ENCODE measurements around the gene ZHX3.
"Not testable (repeated sequence)": the region's sequence is repeated elsewhere in the genome, so short reads cannot be mapped to it uniquely, and the experiment has no call there.

The ZHX3 gene

GRCh38 chr20:41336711-41337492 lies 19.4 kb upstream of the ZHX3 start:
- in situ Hi-C loops (cut with MboI; ENCODE audit: low pct_unique_long_range_greater_than_20kb, low sequenced_read_pairs) = no loop called here
- DNase-seq = no peak

GRCh38 chr20:41335591-41335990 lies 18.1 kb upstream of the ZHX3 start:
- DNase-seq = no peak
- in situ Hi-C loops (cut with MboI; ENCODE audit: low pct_unique_long_range_greater_than_20kb, low sequenced_read_pairs) = no loop called here

DNA sequence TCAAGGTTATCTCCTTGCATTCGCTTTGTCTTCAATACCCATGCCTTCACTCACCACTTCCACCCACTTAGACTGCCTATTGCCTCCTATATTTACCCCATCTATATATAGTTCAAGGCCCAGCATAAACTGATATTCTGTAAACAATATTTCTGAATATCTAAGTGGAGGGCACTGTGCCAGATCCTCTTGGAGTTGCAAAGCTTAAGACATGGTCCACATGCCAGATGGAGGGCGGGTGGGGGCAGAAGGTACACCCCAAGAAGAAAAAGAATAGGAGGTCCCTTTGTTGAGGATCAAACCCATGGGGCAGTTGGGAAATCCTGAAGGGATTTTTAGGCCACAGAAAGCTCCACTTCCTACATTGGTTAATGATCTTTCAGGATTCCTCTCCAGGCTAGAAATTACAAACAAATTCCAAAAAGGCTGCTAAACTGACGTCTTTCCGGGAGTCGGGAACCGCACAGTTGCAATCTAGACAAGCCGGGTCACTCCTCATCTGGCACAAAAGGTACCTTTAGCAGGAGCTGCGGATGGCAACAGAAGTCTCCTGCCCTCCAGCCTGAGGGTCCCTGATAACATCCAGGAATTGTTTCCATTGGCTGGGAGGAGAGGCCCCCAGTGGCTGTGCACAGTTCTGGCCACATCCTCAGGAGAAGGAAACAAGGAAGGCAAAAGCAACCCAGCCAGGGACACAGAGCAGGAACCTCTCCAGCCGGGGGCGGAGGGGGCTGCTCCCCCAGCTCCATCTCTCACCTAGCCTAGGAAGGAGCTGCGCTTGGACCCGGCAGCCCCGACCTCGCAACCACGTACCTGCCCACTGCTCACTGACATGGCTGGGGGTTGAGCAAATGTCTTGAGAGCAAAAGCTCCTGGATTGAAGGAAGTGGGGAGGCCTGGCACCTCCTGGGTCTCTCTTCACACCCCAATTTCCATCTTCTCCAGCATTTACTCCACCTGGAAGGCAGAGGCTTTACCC lies 17.2 kb upstream of the ZHX3 start:
- DNase-seq = no peak
- in situ Hi-C loops (cut with MboI; ENCODE audit: low pct_unique_long_range_greater_than_20kb, low sequenced_read_pairs) = no loop called here

- in situ Hi-C loops (cut with MboI; ENCODE audit: low pct_unique_long_range_greater_than_20kb, low sequenced_read_pairs) = no loop called here
- no peak for DNase-seq
Measured at GRCh38 chr20:41334036-41334435, 16.5 kb upstream of the ZHX3 start.

DNA sequence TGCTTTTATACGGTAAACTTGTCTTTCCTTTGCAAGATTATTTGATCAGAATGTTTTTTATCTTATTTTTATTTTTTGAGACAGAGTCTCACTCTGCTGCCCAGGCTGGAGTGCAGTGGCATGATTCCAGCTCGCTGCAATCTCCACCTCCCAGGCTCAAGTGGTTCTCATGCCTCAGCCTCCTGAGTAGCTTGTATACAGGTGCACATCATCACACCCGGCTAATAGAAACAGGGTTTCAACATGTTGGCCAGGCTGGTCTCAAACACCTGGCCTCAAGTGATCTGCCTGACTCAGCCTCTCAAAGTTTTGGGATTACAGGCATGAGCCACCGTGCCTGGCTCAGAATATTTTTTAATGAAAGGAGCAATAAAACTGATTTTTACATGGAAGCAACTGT lies 14.2 kb upstream of the ZHX3 start:
- DNase-seq = no peak
- in situ Hi-C loops (cut with MboI; ENCODE audit: low pct_unique_long_range_greater_than_20kb, low sequenced_read_pairs) = no loop called here

DNA sequence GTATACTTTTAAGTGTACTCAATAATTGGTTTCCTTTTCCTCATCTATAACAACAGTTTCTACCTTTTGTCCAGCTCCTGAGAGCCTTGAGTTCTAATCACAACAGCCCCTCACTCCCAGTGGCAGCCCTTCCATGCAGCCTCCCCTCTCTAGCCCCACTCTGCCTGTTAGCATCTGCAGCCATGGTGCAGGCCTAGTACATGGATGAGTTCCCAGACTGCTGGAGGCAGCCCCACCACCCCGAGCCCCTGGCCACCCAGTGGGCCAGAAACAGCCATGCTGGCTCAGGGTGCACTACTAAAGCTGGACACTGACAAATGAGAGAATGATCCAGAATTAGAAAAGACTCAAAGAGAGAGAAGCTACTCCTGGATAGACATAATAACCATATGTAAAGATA lies 13.4 kb upstream of the ZHX3 start:
- DNase-seq = no peak
- in situ Hi-C loops (cut with MboI; ENCODE audit: low pct_unique_long_range_greater_than_20kb, low sequenced_read_pairs) = no loop called here

DNA sequence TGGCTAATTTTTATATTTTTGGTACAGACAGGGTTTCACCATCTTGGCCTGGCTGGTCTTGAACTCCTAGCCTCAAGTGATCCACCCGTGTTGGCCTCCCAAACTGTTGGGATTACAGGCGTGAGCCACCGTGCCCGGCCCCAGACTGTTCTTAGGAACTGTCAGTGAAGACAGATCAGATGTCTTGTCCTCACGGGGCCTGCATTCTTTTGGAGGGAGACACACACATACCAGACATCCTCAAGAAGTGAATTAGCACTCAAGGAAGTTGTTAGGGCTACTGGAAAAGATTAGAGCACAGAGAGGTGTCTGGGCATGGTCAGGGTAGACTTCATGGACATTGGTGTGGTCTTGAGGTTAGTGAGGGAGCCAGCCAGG lies 12.8 kb upstream of the ZHX3 start:
- in situ Hi-C loops (cut with MboI; ENCODE audit: low pct_unique_long_range_greater_than_20kb, low sequenced_read_pairs) = no loop called here
- no peak for DNase-seq

DNA sequence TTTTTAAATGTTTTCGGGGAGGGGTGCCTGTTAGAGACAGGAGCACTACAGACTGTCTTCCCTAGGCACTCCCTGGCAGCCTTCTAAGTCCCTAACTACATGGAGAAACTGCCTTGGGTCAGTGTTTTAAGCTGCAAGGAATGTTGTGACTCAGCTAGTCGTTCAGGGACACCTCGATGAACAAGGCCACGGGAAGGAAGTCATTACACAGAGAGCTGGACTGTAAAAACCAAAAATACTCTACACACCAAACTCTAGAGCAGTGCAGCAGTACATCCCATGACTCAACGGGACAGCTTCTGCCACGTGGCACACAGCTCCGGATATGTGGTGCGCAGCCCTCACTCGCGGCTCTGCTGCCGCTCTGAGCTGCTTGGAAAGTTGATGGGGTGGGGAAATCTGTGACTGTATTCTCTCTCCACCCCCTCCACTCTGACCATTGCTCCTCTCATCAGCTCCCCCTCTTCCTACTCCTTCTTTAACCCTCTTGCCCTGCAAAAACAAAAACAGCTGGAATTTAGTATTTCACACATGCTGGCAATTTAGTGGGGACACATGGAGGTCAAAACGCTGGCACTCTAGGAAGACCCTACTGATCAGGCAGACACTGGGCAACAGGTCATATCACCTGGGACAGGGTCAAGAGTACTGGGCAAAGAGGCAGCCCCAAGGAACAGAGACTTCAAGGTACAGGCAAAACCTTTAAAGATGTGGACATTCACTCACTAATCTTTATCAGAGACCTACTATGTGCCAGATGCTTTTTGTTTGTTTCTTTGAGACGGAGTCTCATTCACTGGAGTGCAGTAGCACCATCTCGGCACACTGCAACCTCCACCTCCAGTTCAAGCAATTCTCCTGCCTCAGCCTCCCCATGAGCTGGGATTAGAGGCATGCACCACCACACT lies 12.2 kb upstream of the ZHX3 start:
- peak; percentile 92 for DNase-seq
- in situ Hi-C loops (cut with MboI; ENCODE audit: low pct_unique_long_range_greater_than_20kb, low sequenced_read_pairs) = no loop called here

DNA sequence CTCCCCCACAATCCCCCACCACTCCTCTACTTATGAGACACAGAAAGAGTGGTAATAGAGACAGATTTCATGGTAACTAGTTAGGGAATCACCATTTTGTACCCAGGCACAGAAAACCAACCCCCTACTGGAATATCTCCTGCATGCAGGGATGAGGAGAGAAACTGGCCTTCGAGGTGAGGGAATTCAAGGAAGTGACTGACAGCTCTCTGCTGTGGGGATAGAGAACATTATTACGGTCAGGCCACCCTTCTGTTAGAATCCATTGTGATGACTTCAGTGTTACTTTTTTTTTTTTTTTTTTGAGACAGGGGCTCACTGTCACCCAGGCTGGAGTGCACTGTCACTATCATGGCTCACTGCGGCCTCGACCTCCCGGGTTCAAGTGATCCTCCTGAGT lies 9.6 kb upstream of the ZHX3 start:
- peak; percentile 38 for DNase-seq
- in situ Hi-C loops (cut with MboI; ENCODE audit: low pct_unique_long_range_greater_than_20kb, low sequenced_read_pairs) = no loop called here

DNA sequence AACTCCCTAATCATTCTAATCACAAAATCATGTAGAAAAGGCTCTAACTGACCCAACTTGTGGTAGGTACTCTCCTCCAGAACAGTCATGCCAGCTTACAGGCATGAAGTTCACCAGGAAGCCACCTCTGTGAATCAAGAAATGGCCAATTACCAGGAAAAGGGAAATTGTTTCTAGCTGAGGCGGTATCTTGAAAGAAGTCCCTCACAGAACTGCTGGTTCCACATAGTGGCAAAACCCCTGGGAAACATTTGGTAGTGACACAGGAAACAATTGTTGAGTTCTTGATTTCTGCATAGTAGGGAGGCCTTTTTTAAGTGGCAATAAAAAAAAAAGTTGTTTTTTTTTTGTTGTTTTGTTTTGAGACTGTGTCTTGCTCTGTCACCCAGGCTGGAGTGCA lies 3.4 kb upstream of the ZHX3 start:
- in situ Hi-C loops (cut with MboI; ENCODE audit: low pct_unique_long_range_greater_than_20kb, low sequenced_read_pairs) = no loop called here
- peak; percentile 73 for DNase-seq

- in situ Hi-C loops (cut with MboI; ENCODE audit: low pct_unique_long_range_greater_than_20kb, low sequenced_read_pairs) = no loop called here
- DNase-seq = no peak
Measured at GRCh38 chr20:41320441-41320840, 2.9 kb upstream of the ZHX3 start.

- in situ Hi-C loops (cut with MboI; ENCODE audit: low pct_unique_long_range_greater_than_20kb, low sequenced_read_pairs) = no loop called here
- DNase-seq = no peak
Measured at GRCh38 chr20:41318271-41318649, 729 bp upstream of the ZHX3 start.

GRCh38 chr20:41316602-41317545 lies 657 bp downstream of the ZHX3 start:
- in situ Hi-C loops (cut with MboI; ENCODE audit: low pct_unique_long_range_greater_than_20kb, low sequenced_read_pairs) = no loop called here
- DNase-seq = peak; percentile 60

DNA sequence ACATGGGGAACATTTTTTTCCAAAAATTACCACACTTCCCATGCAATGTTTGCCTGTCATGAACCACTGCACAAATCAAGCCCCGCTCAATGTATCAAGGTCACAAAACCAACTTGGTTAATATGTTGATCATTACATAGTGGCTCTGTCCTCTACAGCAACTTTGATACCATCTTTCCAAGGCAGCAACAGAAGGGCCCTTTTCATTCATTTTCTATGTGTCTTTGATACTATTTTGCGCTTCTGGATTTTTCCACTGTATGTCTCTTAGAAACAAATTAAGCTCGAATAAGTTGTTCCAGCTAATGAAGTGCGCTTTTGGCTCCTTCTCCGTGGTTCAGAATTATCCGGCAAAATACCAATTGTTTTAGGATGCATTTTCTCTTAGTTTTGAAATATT lies 1.5 kb downstream of the ZHX3 start:
- in situ Hi-C loops (cut with MboI; ENCODE audit: low pct_unique_long_range_greater_than_20kb, low sequenced_read_pairs) = no loop called here
- DNase-seq = no peak

- in situ Hi-C loops (cut with MboI; ENCODE audit: low pct_unique_long_range_greater_than_20kb, low sequenced_read_pairs) = no loop called here
- no peak for DNase-seq
Measured at GRCh38 chr20:41314386-41314785, 3.1 kb downstream of the ZHX3 start.

- in situ Hi-C loops (cut with MboI; ENCODE audit: low pct_unique_long_range_greater_than_20kb, low sequenced_read_pairs); DNase-seq: not testable (repeated sequence)
Measured at GRCh38 chr20:41312009-41312408, 5.5 kb downstream of the ZHX3 start.

DNA sequence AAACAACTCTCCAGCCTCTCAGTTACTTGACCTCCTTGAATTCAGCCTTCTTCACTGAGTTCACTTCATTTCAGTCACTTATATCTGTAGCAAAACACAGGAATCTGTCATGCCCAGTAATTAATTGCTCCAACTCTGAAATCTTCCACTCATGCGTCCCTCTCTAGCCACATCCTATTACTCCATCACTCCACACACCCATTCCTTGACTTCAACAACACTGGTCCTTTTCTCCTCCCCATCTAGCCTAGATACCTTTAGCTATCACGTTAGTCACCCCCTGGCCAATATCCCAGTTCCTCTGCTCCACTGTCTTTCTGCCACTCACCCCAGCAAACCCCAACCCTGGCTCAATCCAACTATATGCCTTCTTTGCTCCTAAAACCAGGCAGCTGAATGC lies 7.7 kb downstream of the ZHX3 start:
- in situ Hi-C loops (cut with MboI; ENCODE audit: low pct_unique_long_range_greater_than_20kb, low sequenced_read_pairs) = no loop called here
- DNase-seq = no peak

GRCh38 chr20:41308726-41309413 lies 8.7 kb downstream of the ZHX3 start:
- peak; percentile 37 for DNase-seq
- in situ Hi-C loops (cut with MboI; ENCODE audit: low pct_unique_long_range_greater_than_20kb, low sequenced_read_pairs) = no loop called here

Data from KBM-7 (cell line).